H1 (cell line): ENCODE measurements around the gene PLEKHG5. TPM values are rescaled to one million over a fixed set of nuclear protein-coding genes. Genes with fewer than 3 reads are reported as not detected.

Experiments used
- CTCF ChIA-PET: fragments of 300-600 bp; sonication (Branson Sonifier 250); formaldehyde crosslinking; loops from one replicate; lab custom pipeline; 2021; ENCODE audit not compliant: partially characterized antibody; lab: Charles Lee
- POLR2A ChIA-PET: fragments of 300-600 bp; sonication (Branson Sonifier 250); formaldehyde crosslinking; loops from one replicate; lab custom pipeline; 2021; ENCODE audit warnings: inconsistent platforms; ENCODE audit not compliant: partially characterized antibody; lab: Charles Lee
- DNase-seq, 2 experiments: peaks; one replicate each; pipeline versions ENCODE4 v3.0.0 to v3.0.0-alpha.2; 2010 to 2022; ENCODE audit warnings: low spot score in 2 of 2, low read depth in 1 of 2, mixed read lengths in 1 of 2
- FAIRE-seq: peaks from 2 replicates; lab custom pipeline; 2011; peaks lifted over from hg19 to GRCh38; lab: Jason Lieb, UNC
- H2AFZ ChIP-seq: 2 replicates; pipeline ENCODE4 v1.8.1; 2012; ENCODE audit warnings: low read length, inconsistent platforms
- H2AK5ac ChIP-seq: 2 replicates; pipeline ENCODE4 v1.6.1; 2013; ENCODE audit warnings: low read depth, low read length
- H2BK120ac ChIP-seq: replicated peaks from 2 replicates; pipeline ENCODE3; 2013; ENCODE audit warnings: low read depth, low read length, inconsistent platforms
- H2BK12ac ChIP-seq: 2 replicates; pipeline ENCODE4 v1.6.1; 2013; ENCODE audit warnings: low read depth, low read length
- H2BK15ac ChIP-seq: 2 replicates; pipeline ENCODE4 v1.6.1; 2013; ENCODE audit warnings: low read length
- H2BK20ac ChIP-seq: 2 replicates; pipeline ENCODE4 v1.6.1; 2013; ENCODE audit warnings: low read length
- H2BK5ac ChIP-seq: 2 replicates; pipeline ENCODE4 v1.6.1; 2013; ENCODE audit warnings: low read depth, low read length
- H3K14ac ChIP-seq: 2 replicates; pipeline ENCODE4 v1.6.1; 2013; ENCODE audit warnings: inconsistent platforms; ENCODE audit not compliant: insufficient read length
- H3K18ac ChIP-seq: 2 replicates; pipeline ENCODE4 v1.6.1; 2013; ENCODE audit warnings: low read length; ENCODE audit errors: extremely low read depth
- H3K23ac ChIP-seq: 2 replicates; pipeline ENCODE4 v1.6.1; 2013; ENCODE audit warnings: inconsistent platforms; ENCODE audit not compliant: insufficient read length
- H3K23me2 ChIP-seq: 2 replicates; pipeline ENCODE4 v1.6.1; 2013; ENCODE audit warnings: low read depth, low read length
- H3K27ac ChIP-seq: 2 replicates; pipeline ENCODE4 v1.6.1; 2011; ENCODE audit warnings: low read depth, low read length, inconsistent platforms
- H3K27me3 ChIP-seq, 4 experiments: replicated peaks in 1 of 4; 1 replicate in 1 of 4; 2 replicates in 3 of 4; pipeline versions ENCODE4 v1.6.1 to v1.8.1; 2011 to 2013; ENCODE audit warnings: low read length in 3 of 4, mild to moderate bottlenecking in 3 of 4, inconsistent platforms in 2 of 4, mixed read lengths in 2 of 4, moderate library complexity in 1 of 4; ENCODE audit not compliant: control insufficient read depth in 3 of 4, insufficient read depth in 3 of 4; ENCODE audit errors: extremely low read depth in 1 of 4
- H3K36me3 ChIP-seq, 4 experiments: 2 replicates each; pipeline versions ENCODE4 v1.6.1 to v1.8.1; 2011 to 2013; ENCODE audit warnings: mild to moderate bottlenecking in 4 of 4, low read length in 3 of 4, moderate library complexity in 2 of 4, control low read depth in 1 of 4, inconsistent platforms in 1 of 4; ENCODE audit not compliant: insufficient read depth in 4 of 4, control insufficient read depth in 2 of 4
- H3K4ac ChIP-seq: replicated peaks from 2 replicates; pipeline ENCODE3; 2013; ENCODE audit warnings: low read length, low read depth, mixed read lengths, inconsistent platforms; ENCODE audit not compliant: insufficient read length
- H3K4me1 ChIP-seq, 4 experiments: replicated peaks in 1 of 4; 1 replicate in 1 of 4; 2 replicates in 3 of 4; pipeline versions ENCODE4 v1.6.1 to v1.8.1; 2011 to 2013; ENCODE audit warnings: low read length in 3 of 4, inconsistent platforms in 2 of 4, mixed read lengths in 1 of 4; ENCODE audit not compliant: insufficient read depth in 4 of 4, control insufficient read depth in 3 of 4
- H3K4me2 ChIP-seq, 2 experiments: 2 replicates each; pipeline versions ENCODE4 v1.6.1 to v1.8.1; 2011 to 2013; ENCODE audit warnings: low read depth in 2 of 2, low read length in 2 of 2, control low read depth in 1 of 2, inconsistent platforms in 1 of 2, mild to moderate bottlenecking in 1 of 2; ENCODE audit not compliant: insufficient read depth in 1 of 2
- H3K4me3 ChIP-seq, 4 experiments: fragments of 200-600, 300-600 bp in 1 of 4; sonication (generic), shearing (Covaris generic), sonication (Bioruptor Twin) in 1 of 4; 2 replicates each; pipeline versions ENCODE4 v1.5.1 to v1.8.1; 2011 to 2016; ENCODE audit warnings: low read length in 4 of 4, low read depth in 3 of 4, control low read depth in 2 of 4, inconsistent platforms in 2 of 4, mild to moderate bottlenecking in 2 of 4, mixed read lengths in 1 of 4, moderate library complexity in 1 of 4; ENCODE audit not compliant: insufficient read depth in 2 of 4; ENCODE audit errors: extremely low read depth in 1 of 4
- H3K56ac ChIP-seq: replicated peaks from 2 replicates; pipeline ENCODE3; 2013; ENCODE audit warnings: low read depth, mild to moderate bottlenecking, mixed read lengths, low read length, inconsistent platforms; ENCODE audit not compliant: insufficient read length
- H3K79me1 ChIP-seq: 2 replicates; pipeline ENCODE4 v1.6.1; 2013; ENCODE audit warnings: low read depth, low read length, control low read depth
- H3K79me2 ChIP-seq, 2 experiments: 2 replicates each; pipeline versions ENCODE4 v1.6.1 to v1.8.1; 2012 to 2013; ENCODE audit warnings: low read length in 2 of 2, mild to moderate bottlenecking in 2 of 2, inconsistent platforms in 1 of 2; ENCODE audit not compliant: insufficient read depth in 2 of 2, control insufficient read depth in 1 of 2
- H3K9ac ChIP-seq, 4 experiments: replicated peaks in 1 of 4; 1 replicate in 1 of 4; 2 replicates in 3 of 4; pipeline versions ENCODE4 v1.6.1 to v1.8.1; 2011 to 2013; ENCODE audit warnings: low read depth in 3 of 4, low read length in 3 of 4, control low read depth in 2 of 4, mild to moderate bottlenecking in 2 of 4, moderate library complexity in 2 of 4, inconsistent platforms in 1 of 4; ENCODE audit errors: extremely low read depth in 1 of 4
- H3K9me3 ChIP-seq, 2 experiments: 2 replicates each; pipeline versions ENCODE4 v1.6.1 to v1.8.1; 2012 to 2013; ENCODE audit warnings: mild to moderate bottlenecking in 2 of 2, moderate library complexity in 2 of 2, control low read depth in 1 of 2, inconsistent platforms in 1 of 2, low read depth in 1 of 2, low read length in 1 of 2, mixed read lengths in 1 of 2; ENCODE audit not compliant: insufficient read depth in 2 of 2
- H4K20me1 ChIP-seq, 2 experiments: replicated peaks in 1 of 2; 2 replicates each; pipeline versions ENCODE3 to v1.8.1; 2011 to 2013; ENCODE audit warnings: inconsistent platforms in 2 of 2, low read length in 2 of 2, mild to moderate bottlenecking in 1 of 2; ENCODE audit not compliant: insufficient read depth in 2 of 2, control insufficient read depth in 1 of 2
- H4K5ac ChIP-seq: 2 replicates; pipeline ENCODE4 v1.6.1; 2013; ENCODE audit warnings: low read length, low read depth, mixed read lengths, inconsistent platforms; ENCODE audit not compliant: insufficient read length
- H4K8ac ChIP-seq: 2 replicates; pipeline ENCODE4 v1.8.0; 2013; ENCODE audit warnings: mild to moderate bottlenecking, moderate library complexity, low read length, inconsistent platforms; ENCODE audit not compliant: insufficient read depth; ENCODE audit errors: extremely low read depth
- H4K91ac ChIP-seq: replicated peaks from 2 replicates; pipeline ENCODE3; 2013; ENCODE audit warnings: low read length, mixed read lengths, inconsistent platforms; ENCODE audit not compliant: insufficient read length
- CTBP2 ChIP-seq: IDR thresholded peaks from 2 replicates; pipeline ENCODE4 v1.7.0; 2011; ENCODE audit warnings: borderline replicate concordance, mild to moderate bottlenecking, moderate library complexity, mixed read lengths, low read length; ENCODE audit not compliant: insufficient read depth, insufficient read length
- JUN ChIP-seq: IDR thresholded peaks from 2 replicates; pipeline ENCODE4 v1.6.1; 2011; ENCODE audit warnings: low read depth, mild to moderate bottlenecking, improper control_type of control experiment, low read length
- POLR2AphosphoS5 ChIP-seq: IDR thresholded peaks from 2 replicates; pipeline ENCODE4 v1.6.1; 2011; ENCODE audit warnings: low read depth, low read length
- SIRT6 ChIP-seq: IDR thresholded peaks from one replicate; pipeline ENCODE4 v1.7.1; 2012; ENCODE audit warnings: low read length, inconsistent platforms
- TEAD4 ChIP-seq: IDR thresholded peaks from 2 replicates; pipeline ENCODE4 v1.6.1; 2012; ENCODE audit warnings: low read depth, low read length, inconsistent platforms, mixed read lengths
- WGBS, 2 experiments: shearing (Covaris generic) in 1 of 2; methylation state at CpG; one replicate each; pipeline versions ENCODE4 v1.1.6 to v1.1.7; 2013 to 2015; ENCODE audit warnings: low lambda C conversion rate in 2 of 2, mixed read lengths in 2 of 2, inconsistent platforms in 1 of 2, low coverage in 1 of 2, missing lambda C conversion rate in 1 of 2; ENCODE audit not compliant: insufficient replicate concordance in 2 of 2, insufficient coverage in 1 of 2, insufficient read length in 1 of 2; ENCODE audit errors: extremely low coverage in 1 of 2, missing lambda C conversion rate in 1 of 2; 5-methylcytosine and 5-hydroxymethylcytosine counted together
- polyA plus RNA-seq, 7 experiments: library from polyadenylated mRNA; depleted of rRNA in 3 of 7; stranded (reverse) in 5 of 7; unstranded in 2 of 7; fragments of >200 nt in 5 of 7; fragments of 200-250 nt in 2 of 7; gene quantifications; 1 replicate in 5 of 7; 2 replicates in 1 of 7; 4 replicates in 1 of 7; pipeline versions ENCODE4 v1.2.1 to v1.2.3, GENCODE V29; 2011 to 2013; ENCODE audit warnings: missing spikeins in 2 of 7, mixed read lengths in 2 of 7
- total RNA-seq: library from RNA; stranded (reverse); fragmentation: NEBNext Ultra II Directional; extraction: Animal tissue kit (Norgen Biotek cat#: 25700); gene quantifications from 2 replicates; pipeline ENCODE4 v1.2.1, GENCODE V29; 2021

The PLEKHG5 gene
- total and polyA plus RNA-seq, 2 of the 8 experiments (the other 6 are each of a cell fraction or from before 2014, with no cell fraction given), result 10.4 to 13.8 TPM

DNA sequence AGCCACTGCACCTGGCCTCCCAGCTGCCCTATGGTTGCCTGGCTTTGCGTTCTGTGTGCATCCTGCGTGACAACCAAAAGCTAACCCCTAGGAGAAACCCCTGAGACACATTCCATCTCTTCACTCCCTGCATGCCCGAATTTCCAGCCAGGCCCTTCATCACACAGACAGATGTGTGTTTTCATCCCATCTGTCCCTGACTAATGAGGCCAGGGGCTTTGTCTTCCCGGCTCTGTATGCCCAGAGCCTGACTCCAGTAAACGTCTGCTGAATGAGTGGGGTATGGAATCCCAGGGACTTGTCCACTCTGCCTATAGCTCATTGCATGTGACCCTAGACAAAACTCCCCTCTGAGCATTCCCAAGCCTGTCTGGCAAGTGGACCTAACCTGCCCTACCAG is 57.3 kb downstream of the PLEKHG5 start:
- H2AK5ac ChIP-seq, result no peak overlapping the region
- WGBS, 2 experiments, result 90% methylated on average over 5 of the region's 5 CpGs; no CpG with 5 or more reads in 1 of the 2 experiments
- H3K9ac ChIP-seq, result no peak overlapping the region
- no peak overlapping the region for H3K18ac ChIP-seq
- no peak overlapping the region for H3K23ac ChIP-seq
- no peaks in the 10 kb centered on the region for H3K79me1 ChIP-seq
- ChIA-PET CTCF (interaction anchor here (0.7 to 18.8 kb wide), 6 partner anchors 8 to 251 kb away, joined by 3 to 321 read pairs (median 22); partner anchors contain the start of genes ESPN and HES2), POLR2A (interaction anchor here (1.4 kb wide), 1 partner anchor 8 kb away, joined by 3 read pairs; no protein-coding TSS in a partner anchor)
- no peak overlapping the region for H3K14ac ChIP-seq
- no peak overlapping the region for H4K91ac ChIP-seq
- H3K23me2 ChIP-seq, result no peaks in the 10 kb centered on the region
- H2BK12ac ChIP-seq, result no peak overlapping the region
- no peak overlapping the region for H4K5ac ChIP-seq
- H3K56ac ChIP-seq, result no peak overlapping the region
- H3K27me3 ChIP-seq, result peaks cover 0 to under 1% (median 0%) of the 10 kb centered on the region in 4 experiments; a peak in 2 of 7 replicates
- DNase-seq, result no peak
- no peak overlapping the region for H3K27ac ChIP-seq
- no peak overlapping the region for H2BK120ac ChIP-seq
- TF ChIP-seq TEAD4, result no peak
- TF ChIP-seq SIRT6, result no peak
- TF ChIP-seq CTBP2, result no peak
- no peak for TF ChIP-seq POLR2AphosphoS5
- TF ChIP-seq JUN, result no peak
- TF ChIP-seq, all 59 proteins: peak for 0
- H3K4me3 ChIP-seq, result no peak overlapping the region
- peaks cover 0 to 14% (median 6%) of the 10 kb centered on the region in 4 experiments; a peak in 5 of 7 replicates for H3K4me1 ChIP-seq
- no peaks in the 10 kb centered on the region for H4K20me1 ChIP-seq
- no peak overlapping the region for H2BK15ac ChIP-seq
- H2BK20ac ChIP-seq, result no peak overlapping the region
- H3K36me3 ChIP-seq, result no peaks in the 10 kb centered on the region
- FAIRE-seq, result no peak
- no peak overlapping the region for H3K4ac ChIP-seq
- H3K9me3 ChIP-seq, result no peaks in the 10 kb centered on the region
- no peak overlapping the region for H4K8ac ChIP-seq
- no peak overlapping the region for H2AFZ ChIP-seq
- H3K79me2 ChIP-seq, result no peaks in the 10 kb centered on the region
- no peak overlapping the region for H2BK5ac ChIP-seq
- no peak overlapping the region for H3K4me2 ChIP-seq
